Measurements from ENCODE around the gene POC1B.
"Not testable (repeated sequence)": the region's sequence is repeated elsewhere in the genome, so short reads cannot be mapped to it uniquely, and the experiment has no call there.

The POC1B gene

GRCh38 chr12:89468017-89468416 lies 57.8 kb downstream of the POC1B start:
- ChIA-PET CTCF (interaction anchor here (1.6 kb wide), 1 partner anchor 451 kb away, joined by 3 read pairs; no protein-coding TSS in a partner anchor), POLR2A (interaction anchor here (1.5 kb wide), 1 partner anchor 57 kb away, joined by 4 read pairs; the partner anchor contains the start of gene GALNT4)
- no peak for DNase-seq (ENCODE audit: extremely low spot score)
- no peak for TF ChIP-seq LEF1 (IDR thresholded peaks at IDR 0.05; ENCODE audit: borderline replicate concordance)
- no peak for TF ChIP-seq SP1 (IDR thresholded peaks at IDR 0.05)
- TF ChIP-seq FOXM1 (IDR thresholded peaks at IDR 0.05; ENCODE audit: borderline replicate concordance), result no peak
- TF ChIP-seq TARDBP (IDR thresholded peaks at IDR 0.05), result no peak
- no peak for TF ChIP-seq ZNF384 (IDR thresholded peaks at IDR 0.05)
- no peak for TF ChIP-seq BHLHE40 (IDR thresholded peaks at IDR 0.05; ENCODE audit: borderline replicate concordance)

GRCh38 chr12:89464974-89465592 lies 60.8 kb downstream of the POC1B start:
- POLR2A ChIA-PET, result no interaction called here
- CTCF ChIA-PET, result no interaction called here
- no peak for TF ChIP-seq SP1 (IDR thresholded peaks at IDR 0.05)
- no peak for TF ChIP-seq ZNF384 (IDR thresholded peaks at IDR 0.05)
- TF ChIP-seq CTBP1 (IDR thresholded peaks at IDR 0.05; ENCODE audit: borderline replicate concordance), result no peak
- TF ChIP-seq SUZ12 (IDR thresholded peaks at IDR 0.05), result no peak
- no peak for TF ChIP-seq HDGF (IDR thresholded peaks at IDR 0.05; ENCODE audit: borderline replicate concordance)
- TF ChIP-seq ELF4 (IDR thresholded peaks at IDR 0.05), result no peak
- no peak for TF ChIP-seq NFRKB (IDR thresholded peaks at IDR 0.05)
- TF ChIP-seq TARDBP (IDR thresholded peaks at IDR 0.05), result no peak
- no peak for TF ChIP-seq BHLHE40 (IDR thresholded peaks at IDR 0.05; ENCODE audit: borderline replicate concordance)
- no peak for TF ChIP-seq ARNT (IDR thresholded peaks at IDR 0.05)
- TF ChIP-seq PKNOX1 (IDR thresholded peaks at IDR 0.05), result no peak
- no peak for TF ChIP-seq FOXA1 (IDR thresholded peaks at IDR 0.05)
- no peak for DNase-seq (ENCODE audit: extremely low spot score)

- CTCF ChIA-PET, result interaction anchor here (0.6 to 2.4 kb wide), 5 partner anchors 11 to 444 kb away, joined by 3 to 12 read pairs (median 4); no protein-coding TSS in a partner anchor
- DNase-seq (ENCODE audit: extremely low spot score), result peak; percentile 45
- no peak for TF ChIP-seq CTBP1 (IDR thresholded peaks at IDR 0.05; ENCODE audit: borderline replicate concordance)
- TF ChIP-seq ZNF384 (IDR thresholded peaks at IDR 0.05), result no peak
- no peak for TF ChIP-seq SUZ12 (IDR thresholded peaks at IDR 0.05)
- no peak for TF ChIP-seq NFRKB (IDR thresholded peaks at IDR 0.05)
- TF ChIP-seq L3MBTL2 (conservative IDR thresholded peaks at IDR 0.05), result no peak
- no peak for TF ChIP-seq FOXM1 (IDR thresholded peaks at IDR 0.05; ENCODE audit: borderline replicate concordance)
- POLR2A ChIA-PET, result no interaction called here
Measured at GRCh38 chr12:89461649-89462612, 63.9 kb downstream of the POC1B start.

GRCh38 chr12:89461190-89461589 lies 64.7 kb downstream of the POC1B start:
- POLR2A ChIA-PET, result interaction anchor here (1.2 kb wide), 1 partner anchor 444 kb away, joined by 3 read pairs; no protein-coding TSS in a partner anchor
- CTCF ChIA-PET, result interaction anchor here (2.0 to 2.4 kb wide), 2 partner anchors 10 to 444 kb away, joined by 8 to 12 read pairs; no protein-coding TSS in a partner anchor
- no peak for DNase-seq (ENCODE audit: extremely low spot score)
- TF ChIP-seq SP1 (IDR thresholded peaks at IDR 0.05), result no peak
- TF ChIP-seq ZNF384 (IDR thresholded peaks at IDR 0.05), result no peak
- TF ChIP-seq FOXK2 (IDR thresholded peaks at IDR 0.05), result no peak
- TF ChIP-seq LEF1 (IDR thresholded peaks at IDR 0.05; ENCODE audit: borderline replicate concordance), result no peak
- no peak for TF ChIP-seq HDGF (IDR thresholded peaks at IDR 0.05; ENCODE audit: borderline replicate concordance)
- TF ChIP-seq L3MBTL2 (conservative IDR thresholded peaks at IDR 0.05), result no peak
- no peak for TF ChIP-seq PKNOX1 (IDR thresholded peaks at IDR 0.05)
- TF ChIP-seq ELF4 (IDR thresholded peaks at IDR 0.05), result no peak
- no peak for TF ChIP-seq NFRKB (IDR thresholded peaks at IDR 0.05)
- TF ChIP-seq FOXM1 (IDR thresholded peaks at IDR 0.05; ENCODE audit: borderline replicate concordance), result no peak
- TF ChIP-seq TARDBP (IDR thresholded peaks at IDR 0.05), result no peak
- no peak for TF ChIP-seq SUZ12 (IDR thresholded peaks at IDR 0.05)
- no peak for TF ChIP-seq ARNT (IDR thresholded peaks at IDR 0.05)
- no peak for TF ChIP-seq FOXA1 (IDR thresholded peaks at IDR 0.05)
- no peak for TF ChIP-seq BHLHE40 (IDR thresholded peaks at IDR 0.05; ENCODE audit: borderline replicate concordance)
- TF ChIP-seq CTBP1 (IDR thresholded peaks at IDR 0.05; ENCODE audit: borderline replicate concordance), result no peak

- CTCF ChIA-PET, result interaction anchor here (0.7 to 1.2 kb wide), 2 partner anchors 193 to 442 kb away, joined by 3 read pairs; no protein-coding TSS in a partner anchor
- POLR2A ChIA-PET; DNase-seq (ENCODE audit: extremely low spot score): not testable (repeated sequence)
Measured at GRCh38 chr12:89459279-89459678, 66.6 kb downstream of the POC1B start.

GRCh38 chr12:89456565-89456964 lies 69.3 kb downstream of the POC1B start:
- DNase-seq (ENCODE audit: extremely low spot score), result no peak
- TF ChIP-seq NFRKB (IDR thresholded peaks at IDR 0.05), result no peak
- no peak for TF ChIP-seq PKNOX1 (IDR thresholded peaks at IDR 0.05)
- no peak for TF ChIP-seq SUZ12 (IDR thresholded peaks at IDR 0.05)
- no peak for TF ChIP-seq ZNF384 (IDR thresholded peaks at IDR 0.05)
- no peak for TF ChIP-seq FOXM1 (IDR thresholded peaks at IDR 0.05; ENCODE audit: borderline replicate concordance)
- no peak for TF ChIP-seq TARDBP (IDR thresholded peaks at IDR 0.05)
- TF ChIP-seq ARNT (IDR thresholded peaks at IDR 0.05), result no peak
- ChIA-PET CTCF (no interaction called here), POLR2A (no interaction called here)
